Hippocampal formation (tissue), 2 donors: ENCODE results near the gene SBNO2.
A peak's percentile ranks its signal among the peaks of the same experiment; 100 is the strongest.

Experiments
- DNase-seq, 2 donors: peaks; one replicate each; lab custom pipeline; 2025; lab: John Stamatoyannopoulos, UW

The SBNO2 gene

GRCh38 chr19:1089891-1090290 is 84.2 kb downstream of the SBNO2 start:
- DNase-seq = no peak

DNA sequence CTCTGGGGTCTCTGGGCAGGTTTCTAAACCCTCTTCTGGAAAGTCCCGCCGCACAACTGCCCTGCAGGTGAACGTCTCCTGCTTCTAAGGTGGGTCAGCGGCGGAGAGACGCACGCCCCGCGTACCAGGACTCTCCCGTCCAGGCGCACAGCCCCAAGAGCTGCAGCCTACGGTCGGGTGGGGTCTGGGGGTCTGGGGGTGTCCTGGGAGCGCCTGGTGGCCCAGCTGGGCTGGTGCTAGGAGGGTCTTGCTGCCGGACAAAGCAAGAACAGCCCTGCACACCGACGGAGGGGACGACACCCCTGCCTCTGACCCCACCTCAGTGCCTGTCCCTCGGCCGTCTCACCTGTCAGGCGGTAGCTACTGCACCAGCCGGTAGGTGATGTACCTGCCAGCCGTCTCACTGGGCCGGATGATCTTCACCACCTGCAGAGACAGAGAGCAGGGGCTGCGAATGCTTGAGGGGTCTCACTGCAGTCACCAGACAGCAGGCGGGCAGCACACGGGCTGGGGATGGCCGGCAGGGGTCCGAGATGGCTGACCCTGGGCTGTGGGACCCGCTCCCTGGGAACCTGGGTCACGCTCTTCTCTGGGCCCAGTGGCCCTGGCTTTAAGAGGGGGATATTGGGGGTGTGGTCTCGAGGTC is 84.8 kb downstream of the SBNO2 start:
- DNase-seq = no peak

GRCh38 chr19:1088416-1089010 is 85.6 kb downstream of the SBNO2 start:
- no peak for DNase-seq

- peak; percentile 9 to 32 for DNase-seq
These were observed 86.2 kb downstream of the SBNO2 start for GRCh38 chr19:1087813-1088415.

- no peak for DNase-seq
These were observed 87.5 kb downstream of the SBNO2 start for GRCh38 chr19:1086613-1087012.

DNA sequence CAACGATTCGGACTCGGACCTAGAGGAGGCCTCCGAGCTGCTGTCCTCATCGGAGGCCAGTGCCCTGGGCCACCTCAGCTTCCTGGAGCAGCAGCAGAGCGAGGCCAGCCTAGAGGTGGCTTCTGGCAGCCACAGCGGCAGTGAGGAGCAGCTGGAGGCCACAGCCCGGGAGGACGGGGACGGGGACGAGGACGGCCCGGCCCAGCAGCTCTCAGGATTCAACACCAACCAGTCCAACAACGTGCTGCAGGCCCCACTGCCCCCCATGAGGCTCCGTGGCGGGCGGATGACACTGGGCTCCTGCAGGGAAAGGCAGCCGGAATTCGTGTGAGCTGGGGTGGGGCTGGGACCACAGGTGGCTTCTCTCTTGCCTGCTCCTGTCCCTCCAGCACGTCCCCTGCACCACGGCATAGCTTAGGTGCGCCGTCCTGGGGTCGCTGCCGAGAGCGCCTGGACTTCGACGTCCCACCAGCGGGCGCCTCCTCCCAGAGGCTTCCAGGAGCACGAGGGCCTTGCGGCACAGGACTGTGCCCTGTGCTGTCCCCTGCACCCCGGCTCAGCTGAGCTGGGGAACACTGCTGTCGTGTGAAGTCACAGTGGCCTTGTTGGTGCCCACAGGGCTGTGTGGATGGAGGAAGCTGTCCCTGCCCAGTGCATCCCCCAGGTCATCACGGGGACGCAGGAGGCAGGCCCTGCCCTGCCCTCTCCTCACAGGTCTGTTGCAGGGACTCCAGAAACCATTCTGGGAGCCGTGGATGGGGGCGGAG is 88.2 kb downstream of the SBNO2 start:
- no peak for DNase-seq

GRCh38 chr19:1085053-1085658 is 88.9 kb downstream of the SBNO2 start:
- DNase-seq = no peak

- no peak for DNase-seq
These were observed 89.8 kb downstream of the SBNO2 start for GRCh38 chr19:1084024-1084868.

GRCh38 chr19:1082928-1083816 is 90.9 kb downstream of the SBNO2 start:
- DNase-seq = no peak

DNA sequence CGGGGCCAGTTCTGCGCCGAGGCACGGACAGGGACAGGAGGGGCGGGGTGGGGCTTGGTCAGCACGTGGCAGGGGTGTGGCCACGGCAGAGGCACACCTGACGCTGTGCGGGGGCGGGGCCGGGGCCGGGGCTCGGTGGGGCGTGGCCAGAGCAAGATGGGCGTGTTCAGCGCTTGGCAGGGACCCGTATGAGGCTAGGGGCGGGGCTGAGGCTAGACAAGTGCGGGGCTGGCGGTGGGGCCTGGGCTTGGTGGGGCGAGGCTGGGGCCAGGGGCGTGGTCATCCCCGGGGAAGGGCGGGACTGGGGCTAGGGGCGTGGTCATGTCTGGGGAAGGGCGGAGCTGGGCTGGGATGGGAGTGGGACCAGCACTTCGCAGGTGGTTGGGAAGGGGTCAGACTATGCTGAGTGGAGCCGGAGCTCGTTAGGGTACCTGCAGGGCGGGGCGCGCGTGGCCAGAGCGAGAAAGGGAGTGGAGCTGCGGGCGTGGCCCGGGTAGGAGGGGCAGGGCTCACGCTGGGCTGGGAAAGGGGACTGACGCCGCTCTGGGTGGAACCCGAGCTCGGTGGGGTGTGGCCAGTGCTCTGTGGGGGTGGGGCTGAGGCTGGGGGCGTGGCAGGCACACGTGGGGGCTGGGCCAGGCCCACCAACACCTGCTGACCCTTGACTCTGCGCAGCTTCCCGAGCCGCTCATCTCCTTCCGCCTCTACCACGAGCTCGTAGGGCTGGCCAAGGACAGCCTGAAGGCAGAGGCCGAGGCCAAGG is 91.7 kb downstream of the SBNO2 start:
- DNase-seq = no peak

- DNase-seq = no peak
These were observed 92.5 kb downstream of the SBNO2 start for GRCh38 chr19:1081301-1082164.

- no peak for DNase-seq
These were observed 93.5 kb downstream of the SBNO2 start for GRCh38 chr19:1080360-1081161.

DNA sequence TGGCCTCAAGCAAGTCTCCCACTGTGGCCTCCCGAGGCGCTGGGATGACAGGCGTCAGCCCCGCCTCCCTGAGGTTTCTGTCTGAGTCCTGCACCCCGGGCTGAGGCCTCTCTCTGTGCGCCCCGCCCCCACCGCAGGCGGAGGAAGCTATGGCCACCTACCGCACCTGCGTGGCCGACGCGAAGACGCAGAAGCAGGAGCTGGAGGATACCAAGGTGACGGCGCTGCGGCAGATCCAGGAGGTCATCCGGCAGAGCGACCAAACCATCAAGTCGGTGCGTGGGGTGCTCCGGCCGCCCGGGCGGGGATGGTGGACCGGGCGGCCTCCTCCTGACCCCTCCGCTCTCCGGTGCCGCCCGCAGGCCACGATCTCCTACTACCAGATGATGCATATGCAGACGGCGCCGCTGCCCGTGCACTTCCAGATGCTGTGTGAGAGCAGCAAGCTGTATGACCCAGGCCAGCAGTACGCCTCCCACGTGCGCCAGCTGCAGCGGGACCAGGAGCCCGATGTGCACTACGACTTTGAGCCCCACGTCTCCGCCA is 94.4 kb downstream of the SBNO2 start:
- no peak for DNase-seq

DNA sequence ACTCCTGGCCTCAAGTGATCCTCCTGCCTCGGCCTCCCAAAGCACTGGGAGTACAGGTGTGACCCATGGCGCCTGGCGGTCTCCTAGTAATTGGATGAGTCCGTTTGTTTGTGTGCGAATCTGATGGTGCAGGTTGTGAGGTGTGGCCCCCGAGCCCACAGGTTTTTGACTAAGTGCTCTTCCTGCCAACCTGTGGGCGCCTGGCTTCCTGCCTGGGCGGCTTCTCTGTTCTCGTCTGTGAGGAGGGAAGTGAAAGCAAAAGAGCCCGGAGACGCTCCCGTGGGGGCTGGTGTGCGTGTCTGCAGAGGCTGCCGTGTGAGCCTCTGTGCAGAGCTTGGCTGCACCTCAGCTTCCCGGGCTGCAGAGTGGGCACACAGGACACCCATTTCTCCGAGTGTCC is 97.1 kb downstream of the SBNO2 start:
- peak; percentile 2 to 18 for DNase-seq

DNA sequence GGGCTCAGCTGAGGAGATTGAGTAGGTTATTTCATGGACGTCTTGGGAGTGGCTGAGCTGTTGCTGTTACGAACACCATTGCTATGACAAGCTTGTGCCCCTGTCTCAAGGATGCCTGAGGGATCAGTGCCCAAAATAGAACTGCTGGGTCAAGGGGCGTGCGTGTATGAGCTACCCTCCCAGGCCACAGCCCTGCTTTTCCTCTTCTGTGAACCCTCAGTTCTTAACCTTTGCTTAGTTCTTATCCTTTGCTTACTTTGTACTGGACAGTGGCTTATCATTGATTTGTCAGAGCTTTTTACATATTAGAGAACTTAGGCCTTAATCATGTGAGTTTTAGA is 98.1 kb downstream of the SBNO2 start:
- no peak for DNase-seq

- DNase-seq = peak in 1 of 2 donors; percentile 33
These were observed 99.4 kb downstream of the SBNO2 start for GRCh38 chr19:1074544-1075283.

GRCh38 chr19:1073956-1074517 is 100.0 kb downstream of the SBNO2 start:
- no peak for DNase-seq
